GM18519 (cell line): ENCODE data around the gene CTRB1.

Experiments used
- ATAC-seq: cut with Tn5 transposase; IDR thresholded peaks from one replicate; pipeline ENCODE4 v1.9.1; 2021; ENCODE audit warnings: mild to moderate bottlenecking, moderate library complexity; ENCODE audit not compliant: unreplicated experiment, low FRiP score

CTRB1 gene

DNA sequence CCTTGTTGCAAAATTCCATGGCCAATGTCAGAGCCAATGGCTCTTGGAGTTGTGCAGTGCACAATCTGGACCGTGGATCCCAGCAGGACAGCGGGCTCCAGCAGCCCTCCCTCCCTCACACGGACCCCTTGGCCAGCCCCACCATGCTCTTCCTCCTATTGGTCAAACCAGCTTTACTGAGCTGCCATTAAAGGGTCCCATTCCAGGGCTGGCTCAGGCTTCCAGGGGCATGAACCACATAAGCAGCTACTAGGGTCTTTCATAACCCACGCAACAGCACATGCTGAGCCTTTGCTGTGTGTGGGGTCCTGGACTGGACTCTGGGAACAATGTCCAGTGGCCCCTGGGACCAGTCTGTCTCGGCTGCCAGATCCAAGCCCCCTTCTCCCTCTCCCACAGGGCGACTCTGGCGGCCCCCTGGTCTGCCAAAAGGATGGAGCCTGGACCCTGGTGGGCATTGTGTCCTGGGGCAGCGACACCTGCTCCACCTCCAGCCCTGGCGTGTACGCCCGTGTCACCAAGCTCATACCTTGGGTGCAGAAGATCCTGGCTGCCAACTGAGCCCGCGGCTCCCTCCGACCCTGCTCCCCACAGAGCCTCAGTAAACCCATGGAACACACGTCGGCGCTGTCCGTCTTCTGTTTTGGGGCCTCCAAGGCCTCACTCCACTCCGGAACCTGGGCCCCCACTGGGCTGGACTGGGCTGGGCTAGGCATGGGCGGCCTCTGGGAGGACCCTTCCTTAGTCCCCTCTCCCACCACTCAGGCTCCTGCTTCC lies 5.7 kb downstream of the CTRB1 start:
- no peak for ATAC-seq

DNA sequence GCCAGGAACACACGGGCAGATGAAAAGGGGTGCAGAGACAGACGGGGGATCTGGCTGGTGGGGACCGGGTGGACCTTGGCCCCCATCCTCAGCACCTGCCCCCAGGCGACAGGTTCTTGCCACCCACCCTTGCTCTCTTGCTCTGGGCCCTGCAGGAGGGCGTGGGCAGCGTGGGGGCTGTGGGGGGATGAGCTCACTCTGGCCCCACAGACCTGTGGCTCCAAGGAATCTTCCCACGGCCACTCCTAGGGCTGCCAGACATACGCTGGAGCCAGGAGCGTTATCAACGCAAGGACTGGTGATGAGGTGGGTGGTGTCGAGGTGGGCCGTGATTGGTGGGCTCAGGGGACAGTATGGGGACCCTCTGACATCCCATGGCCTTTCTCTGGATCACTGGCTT lies 6.3 kb downstream of the CTRB1 start:
- ATAC-seq: no peak

DNA sequence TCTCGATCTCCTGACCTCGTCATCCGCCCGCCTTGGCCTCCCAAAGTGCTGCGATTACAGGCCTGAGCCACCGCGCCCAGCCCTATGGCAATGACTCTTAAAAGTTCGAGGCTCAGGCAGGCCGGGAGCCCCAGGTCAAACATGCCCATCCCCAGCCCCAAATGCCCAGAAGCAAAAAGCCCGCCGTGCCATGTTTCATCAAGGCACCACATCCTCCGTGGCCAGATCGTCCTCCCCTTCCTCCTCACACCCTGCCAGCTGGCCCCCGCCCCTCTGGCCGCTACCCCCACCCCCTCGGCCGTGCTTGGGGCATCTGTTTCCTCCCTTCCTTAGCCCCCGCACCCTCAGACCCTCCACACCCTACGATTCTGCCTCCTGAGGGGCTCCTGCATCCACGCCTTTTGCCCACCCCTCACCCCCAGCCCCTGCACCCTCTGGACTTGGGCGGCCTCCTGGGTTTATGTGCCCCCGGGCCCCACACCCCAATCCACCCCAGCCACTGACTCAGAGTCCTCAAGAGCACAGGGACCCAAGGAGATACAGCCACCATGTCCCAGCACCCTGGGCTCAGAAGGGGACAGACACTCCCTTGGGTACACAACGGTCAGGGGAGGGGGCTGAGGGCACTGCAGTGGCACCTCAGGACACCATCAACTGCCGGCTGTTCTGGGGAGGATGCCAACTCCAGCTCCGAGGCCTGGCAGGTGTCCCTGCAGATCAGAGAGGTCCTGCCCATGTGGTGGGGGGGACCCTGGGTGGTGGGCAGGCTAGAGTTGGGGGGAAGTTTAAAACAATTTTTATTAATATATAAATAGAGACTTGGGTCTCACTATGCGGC lies 7.1 kb downstream of the CTRB1 start:
- ATAC-seq: no peak

DNA sequence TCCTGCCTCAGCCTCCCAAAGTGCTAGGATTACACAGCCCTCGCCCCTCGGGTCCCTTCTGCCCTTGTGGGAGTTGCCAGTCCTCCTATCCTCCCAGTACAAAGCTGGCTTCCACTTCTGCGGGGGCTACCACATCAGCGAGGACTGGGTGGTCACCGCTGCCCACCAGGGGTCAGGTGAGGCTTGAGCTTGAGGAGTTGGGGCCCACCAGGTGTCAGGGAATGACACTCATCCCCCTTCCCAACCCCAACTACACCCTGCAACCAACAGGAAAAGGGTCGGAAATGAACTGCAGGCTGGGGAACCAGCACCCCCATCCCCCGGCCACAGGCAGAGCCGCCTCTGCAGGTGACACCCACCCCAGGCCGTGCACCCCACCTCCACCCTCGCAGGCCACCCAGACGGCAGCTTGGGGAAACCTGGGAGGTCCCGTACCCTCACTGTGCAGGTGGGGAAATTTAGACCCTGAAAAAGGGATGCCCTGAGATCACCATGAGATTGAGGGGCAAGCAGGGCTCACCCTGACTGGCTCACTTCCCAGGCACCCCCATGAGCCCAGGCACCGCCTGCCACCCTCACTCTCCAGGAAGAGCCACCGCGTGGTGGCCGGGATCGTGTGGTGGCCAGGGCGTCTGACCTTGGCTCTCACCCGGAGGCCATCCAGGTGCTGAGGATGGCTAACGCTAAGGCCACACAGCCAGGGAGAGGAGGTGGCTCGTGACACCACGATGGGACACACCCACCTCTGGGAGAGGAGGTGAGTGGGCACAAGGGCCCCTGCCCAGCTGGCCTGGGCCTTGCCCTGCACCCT lies 8.0 kb downstream of the CTRB1 start:
- no peak for ATAC-seq

DNA sequence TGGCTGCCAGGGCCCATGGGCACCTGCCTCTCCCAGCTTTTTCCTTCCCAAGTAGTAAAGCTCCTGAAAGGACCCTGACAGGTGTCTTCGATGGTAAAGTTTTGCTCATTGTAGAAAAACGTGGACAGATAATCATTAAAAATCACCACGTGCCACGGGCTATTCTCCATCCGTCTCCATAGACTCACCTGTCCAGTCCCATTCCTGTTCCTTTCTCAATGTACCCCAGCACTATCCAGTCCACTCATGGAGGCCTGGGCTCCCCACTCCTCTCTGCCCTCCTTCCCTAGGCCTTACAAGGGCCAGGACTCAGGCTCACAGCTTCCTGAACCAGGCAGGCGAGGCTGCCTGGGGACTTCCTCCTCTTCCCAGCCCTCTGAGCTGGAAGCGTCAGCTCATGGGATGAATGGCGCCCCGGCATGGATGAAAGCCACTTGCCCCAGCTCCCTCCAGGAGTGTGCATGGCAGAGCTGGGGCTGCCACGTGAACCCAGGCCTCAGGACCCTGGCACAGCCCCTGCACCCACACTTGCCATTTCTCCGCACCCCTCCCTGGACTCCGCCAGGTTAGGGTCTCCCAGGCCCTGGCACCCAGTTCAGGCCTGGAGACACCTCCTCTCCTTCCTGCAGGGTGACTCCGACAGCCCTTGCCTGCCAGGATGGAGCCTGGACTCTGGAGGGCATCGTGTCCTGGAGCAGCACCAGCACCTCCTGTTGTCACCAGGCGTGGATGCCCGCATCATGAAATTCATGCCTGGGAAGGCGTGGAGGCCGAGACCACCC lies 8.8 kb downstream of the CTRB1 start:
- no peak for ATAC-seq

DNA sequence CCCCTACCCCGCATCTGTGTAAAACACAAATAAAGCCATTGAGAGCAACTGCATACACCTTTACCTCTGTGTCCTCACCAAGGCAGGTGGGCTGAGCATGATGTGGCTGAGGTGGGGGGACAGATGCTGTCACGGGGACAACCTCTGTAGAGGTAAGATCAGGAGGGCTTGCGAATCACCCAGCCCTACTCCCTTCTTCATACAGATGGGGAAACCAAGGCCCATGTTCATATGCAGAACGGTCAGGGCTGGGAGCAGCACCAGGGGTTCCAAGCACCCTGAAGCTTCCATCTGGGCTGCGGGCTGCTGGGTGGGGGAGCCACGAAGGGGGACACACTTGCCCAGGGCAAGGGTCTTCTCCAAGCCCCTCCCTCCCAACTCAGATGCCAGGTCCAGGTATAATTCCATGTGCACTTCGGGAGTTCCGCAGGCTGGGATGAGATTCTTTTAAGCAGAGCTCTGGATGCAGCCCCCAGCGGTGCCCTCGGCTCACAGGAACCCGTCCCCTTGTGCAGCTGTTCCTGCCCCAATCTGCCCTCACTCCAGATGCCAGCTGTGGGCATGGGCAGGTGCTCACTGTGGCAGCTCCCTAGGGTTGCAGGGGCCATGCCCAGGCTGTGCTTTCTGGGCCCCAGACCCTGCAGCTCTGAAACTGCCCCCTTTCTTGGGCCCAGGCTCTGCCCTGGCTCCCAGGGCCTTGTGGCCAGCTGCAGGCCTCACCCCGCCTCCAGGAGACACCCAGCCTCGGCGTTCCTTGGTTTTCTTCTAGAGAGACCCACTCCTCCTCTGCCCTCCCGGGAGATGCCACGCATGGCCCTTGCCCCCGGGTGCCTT lies 9.6 kb downstream of the CTRB1 start:
- ATAC-seq: no peak

DNA sequence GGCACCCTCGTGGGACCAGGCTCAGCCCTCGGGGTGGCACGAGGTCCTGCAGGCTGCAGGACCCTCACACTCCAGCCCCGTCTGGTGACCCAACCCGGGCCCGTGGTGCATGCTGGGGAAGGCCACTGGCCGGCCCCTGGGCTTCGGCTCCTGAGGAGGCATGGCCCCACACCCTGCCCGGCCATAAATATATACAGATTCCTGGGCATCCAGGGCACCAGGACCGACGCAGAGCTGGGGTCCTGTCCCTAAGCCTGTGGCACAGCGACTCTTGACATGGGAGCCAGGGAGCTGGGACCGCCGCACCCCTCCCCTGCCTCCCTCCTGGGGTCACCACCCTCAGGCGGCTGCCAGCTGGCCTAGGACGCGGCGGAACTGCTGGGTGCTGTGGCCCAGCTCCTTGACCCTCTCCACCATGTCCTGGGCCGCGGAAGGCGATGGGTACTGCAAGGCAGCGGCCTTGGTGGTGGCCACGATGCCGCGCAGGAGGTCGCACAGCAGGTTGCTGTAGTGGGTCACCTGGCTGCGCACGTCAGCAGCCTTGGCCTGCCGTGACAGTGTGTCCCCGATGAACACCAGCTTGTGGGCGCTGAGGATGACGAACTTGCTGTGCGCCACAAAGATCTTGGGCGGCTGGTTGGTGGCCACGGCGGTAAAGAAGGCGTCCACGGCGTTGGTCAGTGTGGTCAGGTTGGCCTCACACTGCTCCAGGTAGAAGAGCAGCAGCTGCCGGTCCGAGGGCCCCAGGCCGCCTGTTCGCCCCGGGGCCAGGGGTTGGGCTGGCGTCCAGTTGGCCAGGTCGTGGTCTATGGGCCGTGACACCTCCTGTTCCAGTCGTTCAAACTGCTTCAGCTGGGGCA lies 10.6 kb downstream of the CTRB1 start:
- no peak for ATAC-seq

DNA sequence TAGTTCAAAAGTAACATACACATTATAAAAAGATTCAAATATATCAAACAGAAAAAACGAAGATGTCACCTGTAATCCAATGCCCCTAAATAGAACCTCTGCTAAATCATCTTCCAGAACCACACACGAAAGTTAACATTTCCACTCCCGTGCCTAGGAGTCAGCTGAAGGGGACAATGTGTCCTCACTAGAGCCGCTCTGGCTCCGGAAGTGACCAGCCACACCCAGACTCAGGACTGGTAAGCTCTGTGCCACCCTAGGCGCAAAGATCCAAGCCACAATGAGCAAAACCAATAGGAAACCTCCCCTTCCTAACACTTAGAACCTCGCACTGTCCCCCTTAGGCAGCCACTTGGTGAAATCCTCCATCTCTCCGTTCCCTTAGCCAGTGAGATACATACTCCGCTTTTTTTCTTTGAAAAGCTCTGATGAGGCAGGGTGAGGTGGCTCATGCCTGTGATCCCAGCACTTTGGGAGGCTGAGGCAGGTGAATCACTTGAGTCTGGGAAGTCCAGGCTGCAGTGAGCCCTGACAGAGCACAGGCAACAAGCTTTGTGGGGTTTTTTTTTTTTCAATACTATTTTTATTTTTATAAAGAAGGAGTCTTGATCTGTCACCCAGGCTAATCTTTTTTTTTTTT lies 11.8 kb downstream of the CTRB1 start:
- no peak for ATAC-seq

DNA sequence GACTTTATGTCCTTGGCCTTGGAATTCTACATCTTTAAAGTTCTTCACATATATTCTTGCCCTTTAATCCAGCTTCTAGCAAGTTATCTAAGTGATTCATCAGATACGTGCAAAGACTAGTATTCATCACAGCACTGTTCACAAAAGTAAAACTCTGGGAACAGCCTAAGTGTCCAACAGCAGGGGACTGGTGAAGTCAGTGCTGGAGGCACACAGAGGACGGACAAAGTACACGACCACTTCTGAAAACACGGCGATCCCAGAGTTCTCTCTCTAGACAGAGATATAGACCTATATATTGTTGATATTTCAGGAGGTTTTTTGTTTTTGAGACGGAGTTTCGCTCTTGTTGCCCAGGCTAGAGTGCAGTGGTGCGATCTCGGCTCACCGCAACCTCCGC lies 12.8 kb downstream of the CTRB1 start:
- no peak for ATAC-seq

DNA sequence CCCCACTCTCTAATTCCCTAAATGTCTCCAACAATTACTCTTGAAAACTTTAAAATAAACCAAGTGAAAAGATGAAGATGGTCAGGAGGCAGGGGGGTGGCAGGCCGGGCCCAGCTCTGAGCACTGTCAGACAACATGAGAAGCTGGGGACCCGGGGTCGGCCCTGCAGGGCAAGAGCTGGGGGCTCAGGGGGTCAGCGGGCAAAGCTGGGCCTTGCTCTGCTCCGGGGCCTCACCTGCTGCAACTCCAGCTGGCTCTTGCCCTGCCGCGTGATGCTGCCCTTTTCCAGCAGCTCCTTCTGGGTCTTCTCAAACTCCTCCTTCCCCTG lies 14.8 kb downstream of the CTRB1 start:
- ATAC-seq: no peak

DNA sequence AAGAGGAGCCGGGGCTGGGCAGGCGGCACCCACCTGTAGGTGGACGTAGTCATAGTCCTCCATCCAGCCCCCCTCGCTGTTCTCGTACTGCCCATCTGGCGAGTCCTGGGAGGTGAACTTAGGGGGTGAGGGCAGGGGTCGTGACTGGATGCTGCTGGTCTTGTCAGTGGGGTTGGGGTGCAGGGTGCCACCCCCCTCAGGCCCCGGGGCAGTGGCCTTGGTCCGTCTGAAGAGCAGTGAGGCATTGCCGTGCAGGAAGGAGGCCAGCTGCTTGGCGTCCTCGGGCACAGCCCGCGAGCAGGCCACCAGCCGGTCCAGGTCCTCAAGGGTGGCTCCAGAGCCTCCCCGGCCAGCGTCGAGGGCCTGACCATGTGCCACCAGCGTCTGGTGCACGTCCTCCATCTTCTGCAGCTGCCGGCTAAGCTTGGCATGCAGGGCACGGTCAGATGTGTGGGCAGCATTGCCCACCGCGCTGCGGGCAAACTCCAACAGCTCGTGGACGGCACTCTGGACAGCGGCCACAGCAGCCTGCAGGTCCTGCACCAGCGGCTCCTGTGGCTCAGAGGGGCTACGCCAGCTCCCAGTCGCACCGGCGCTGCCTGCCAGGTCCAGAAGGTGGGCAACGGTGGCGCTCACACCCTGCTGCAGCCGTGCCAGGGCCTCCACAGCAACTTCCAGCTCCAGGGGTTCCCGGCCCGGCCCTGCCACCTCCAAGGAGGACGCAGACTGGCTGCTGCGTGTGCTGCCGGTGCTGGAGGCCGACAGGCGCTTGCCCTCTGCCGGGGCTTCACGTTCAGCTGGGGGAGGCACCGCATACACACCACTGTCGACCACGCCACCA lies 16.3 kb downstream of the CTRB1 start:
- ATAC-seq: no peak

DNA sequence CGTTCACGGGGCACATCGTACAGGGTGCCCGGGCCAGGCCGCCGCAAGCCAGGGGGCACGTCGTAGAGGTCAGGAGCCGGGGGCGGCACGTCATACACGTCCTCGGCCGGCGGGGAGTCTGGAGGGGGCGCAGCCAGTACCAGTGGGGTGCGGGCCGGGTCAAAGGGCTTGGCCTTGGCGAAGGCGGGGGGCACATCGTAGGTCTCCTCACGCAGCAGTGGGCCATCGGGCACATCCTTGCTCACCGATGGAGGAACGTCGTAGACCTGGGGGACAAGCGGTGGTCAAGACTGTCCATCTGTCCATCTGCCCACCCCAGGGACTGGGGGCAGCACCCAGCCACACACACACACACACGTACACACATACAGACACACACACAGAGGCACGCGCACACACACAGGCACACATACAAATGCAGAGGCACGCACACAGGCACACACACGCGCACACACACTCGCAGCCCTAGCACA lies 17.0 kb downstream of the CTRB1 start:
- no peak for ATAC-seq

DNA sequence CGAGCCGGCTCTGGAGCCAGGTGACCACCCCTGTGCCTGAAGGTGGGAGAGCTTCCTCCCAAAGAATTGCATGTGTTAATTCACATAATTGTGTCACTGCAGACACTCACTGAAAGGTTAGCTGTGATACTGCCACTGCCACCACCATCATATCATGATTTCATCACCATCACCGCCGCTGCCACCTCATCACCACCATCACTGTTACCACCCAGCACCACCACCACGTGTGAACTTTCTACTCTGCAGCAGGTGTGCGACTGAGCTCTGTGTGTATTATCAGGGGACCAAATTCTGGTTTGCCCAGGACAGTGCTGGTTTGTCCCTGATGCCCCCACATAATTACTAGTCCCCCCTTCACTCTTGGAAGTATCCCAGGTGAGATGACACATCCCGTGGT lies 17.4 kb downstream of the CTRB1 start:
- no peak for ATAC-seq

DNA sequence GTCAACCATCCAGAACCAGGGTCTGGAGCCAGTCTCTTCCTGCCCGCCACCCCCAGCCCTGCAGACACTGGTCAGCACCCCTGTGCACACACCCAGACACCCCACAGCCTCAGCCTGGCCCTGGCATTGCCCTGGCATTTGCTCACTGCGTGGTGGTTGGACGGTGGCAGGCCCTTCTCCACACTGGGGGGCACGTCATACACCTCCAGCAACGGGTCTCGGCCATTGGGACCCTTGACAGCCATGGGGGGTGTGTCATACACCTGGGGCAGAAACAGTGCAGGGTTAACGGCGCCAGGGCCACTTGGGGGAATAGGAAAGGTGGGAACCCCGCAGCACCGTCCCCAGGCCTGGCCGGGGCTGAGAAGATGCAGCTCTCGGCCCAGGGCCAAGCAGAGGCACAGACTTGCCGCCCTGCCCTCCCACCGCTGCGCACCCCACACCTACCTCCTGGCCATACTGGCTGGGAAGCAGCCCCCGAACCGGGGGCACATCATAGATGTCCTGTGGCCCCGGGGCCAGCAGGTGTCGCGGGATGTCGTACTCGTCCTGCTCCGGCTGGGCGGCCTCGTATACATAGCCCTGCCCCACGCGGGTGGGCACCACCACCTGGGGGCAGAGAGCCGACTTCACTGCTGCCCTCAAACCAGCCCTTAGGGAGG lies 18.1 kb downstream of the CTRB1 start:
- ATAC-seq: no peak

DNA sequence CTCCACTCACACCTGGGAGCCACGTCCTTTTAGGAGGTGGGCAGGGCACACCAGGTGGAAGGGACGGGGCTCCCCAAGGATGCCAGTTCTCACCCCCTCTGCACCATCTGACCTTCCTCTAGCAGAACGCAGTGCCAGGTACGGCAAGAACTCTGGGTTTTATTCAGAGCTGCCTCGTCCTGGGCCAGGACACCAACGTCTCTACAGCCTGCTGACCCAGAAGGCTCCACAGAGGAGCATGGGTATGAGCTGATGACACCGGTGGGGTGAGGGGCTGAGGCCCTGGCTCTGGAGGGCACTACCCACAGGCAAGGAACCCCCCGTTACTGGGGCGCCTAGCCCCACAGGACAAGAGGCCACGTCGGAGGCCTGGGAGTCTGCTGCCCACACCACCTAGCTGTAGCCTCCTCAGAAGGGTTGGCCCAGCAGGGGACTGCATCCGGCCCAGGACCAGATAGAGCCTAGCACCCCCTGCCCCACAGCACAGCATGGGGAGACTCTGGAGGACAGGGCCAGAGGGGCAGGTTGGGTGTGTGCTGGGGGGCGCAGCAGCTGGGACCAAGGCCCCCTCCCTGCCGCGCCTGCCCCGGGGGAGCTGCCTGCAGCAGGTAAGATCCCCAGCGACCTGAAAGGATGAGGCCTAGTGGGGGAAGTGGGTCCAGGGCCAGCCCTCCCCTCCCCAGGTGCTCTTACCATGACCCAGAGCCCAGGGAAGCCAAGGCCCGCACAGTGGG lies 18.8 kb downstream of the CTRB1 start:
- no peak for ATAC-seq
